Measurements from ENCODE around the gene MCM5. TPM values are rescaled to one million over a fixed set of nuclear protein-coding genes. Genes with fewer than 3 reads are reported as not detected.

The MCM5 gene
- total and polyA plus RNA-seq, 2 experiments from 2014 or later, result 288 to 325 TPM

GRCh38 chr22:35350539-35351503 lies 49.1 kb upstream of the MCM5 start (continued):
- no peak for TF ChIP-seq REST (IDR thresholded peaks at IDR 0.05; ENCODE audit: unreplicated experiment)
- TF ChIP-seq POLR2AphosphoS5 (IDR thresholded peaks at IDR 0.05; ENCODE audit: low read depth), result 0 out of 2 replicates have a peak, but pooled peaks have one; percentile 39
- no peak for TF ChIP-seq EZH2 (IDR thresholded peaks at IDR 0.05; ENCODE audit: low read depth, unreplicated experiment)
- no peak for TF ChIP-seq CREB1 (CRISPR knock-in tag; IDR thresholded peaks at IDR 0.05; ENCODE audit: low read depth)
- no peak for TF ChIP-seq EZH2phosphoT487 (IDR thresholded peaks at IDR 0.05; ENCODE audit: unreplicated experiment)
- no peak for TF ChIP-seq ETS1 (IDR thresholded peaks at IDR 0.05)
- TF ChIP-seq CTCF (conservative IDR thresholded peaks at IDR 0.05; ENCODE audit: low read depth in 2 of 2), result peak; percentile 64 to 94
- TF ChIP-seq NANOG (IDR thresholded peaks at IDR 0.05; ENCODE audit: borderline replicate concordance), result no peak
- TF ChIP-seq JUNB (IDR thresholded peaks at IDR 0.05; ENCODE audit: unreplicated experiment), result no peak

All from GM23338 (cell line).